WTC11 (cell line): ENCODE measurements around the gene BMPR1B. TPM values are rescaled to one million over a fixed set of nuclear protein-coding genes. Genes with fewer than 3 reads are reported as not detected.

ENCODE experiments used
- ATAC-seq: fragments of 200-7000 bp; cut with Tn5 transposase; 2 replicates; pipeline ENCODE4 v1.10.0; 2021; ENCODE audit warnings: mild to moderate bottlenecking, moderate library complexity
- CTCF ChIA-PET: fragments of 300-600 bp; sonication (Branson Sonifier 250); formaldehyde crosslinking; loops from one replicate; lab custom pipeline; 2021; ENCODE audit warnings: antibody characterized with exemption; lab: Charles Lee
- POLR2A ChIA-PET: fragments of 350-600 bp; sonication (Branson Sonifier 250); formaldehyde crosslinking; loops from one replicate; lab custom pipeline; 2021; ENCODE audit warnings: antibody characterized with exemption; lab: Charles Lee
- DNase-seq: peaks from one replicate; pipeline ENCODE4 v3.0.0; 2021; ENCODE audit warnings: low spot score
- H3K27ac Mint-ChIP-seq: 2 replicates; pipeline ENCODE4 v1.8.0; 2021; ENCODE audit warnings: mixed read lengths
- H3K27me3 Mint-ChIP-seq: 2 replicates; pipeline ENCODE4 v1.8.0; 2021; ENCODE audit warnings: low read depth, mild to moderate bottlenecking, moderate library complexity, mixed read lengths
- H3K36me3 Mint-ChIP-seq: 2 replicates; pipeline ENCODE4 v1.8.0; 2021; ENCODE audit warnings: mixed read lengths
- H3K4me1 Mint-ChIP-seq: 2 replicates; pipeline ENCODE4 v1.8.0; 2022; ENCODE audit warnings: mixed read lengths
- H3K4me3 Mint-ChIP-seq: 2 replicates; pipeline ENCODE4 v1.8.0; 2021; ENCODE audit warnings: mild to moderate bottlenecking, moderate library complexity, mixed read lengths
- H3K9me3 Mint-ChIP-seq: 2 replicates; pipeline ENCODE4 v1.8.0; 2021; ENCODE audit warnings: mixed read lengths
- ATF1 ChIP-seq: sonication (generic); formaldehyde crosslinking; IDR thresholded peaks from 2 replicates; pipeline ENCODE4 v1.8.1; 2023; ENCODE audit warnings: mild to moderate bottlenecking, moderate library complexity, missing genetic modification reagents
- CREM ChIP-seq: sonication (generic); formaldehyde crosslinking; IDR thresholded peaks from 2 replicates; pipeline ENCODE4 v1.8.1; 2022; ENCODE audit warnings: mild to moderate bottlenecking, missing genetic modification reagents, moderate library complexity
- E2F4 ChIP-seq: sonication (generic); formaldehyde crosslinking; IDR thresholded peaks from 2 replicates; pipeline ENCODE4 v1.8.1; 2022; ENCODE audit warnings: low read depth, mild to moderate bottlenecking, moderate library complexity, missing genetic modification reagents, borderline replicate concordance
- ELF4 ChIP-seq: sonication (generic); formaldehyde crosslinking; IDR thresholded peaks from 2 replicates; pipeline ENCODE4 v1.8.1; 2022; ENCODE audit warnings: low read depth, mild to moderate bottlenecking, moderate library complexity, missing genetic modification reagents
- FOXP4 ChIP-seq: sonication (generic); formaldehyde crosslinking; IDR thresholded peaks from 2 replicates; pipeline ENCODE4 v1.8.0; 2022; ENCODE audit warnings: mild to moderate bottlenecking, missing genetic modification reagents
- KAT7 ChIP-seq: sonication (generic); formaldehyde crosslinking; IDR thresholded peaks from 2 replicates; pipeline ENCODE4 v1.8.1; 2023; ENCODE audit warnings: missing genetic modification reagents, mild to moderate bottlenecking, borderline replicate concordance
- NFATC4 ChIP-seq: fragments of 250-450 bp; sonication (Bioruptor Pico); IDR thresholded peaks from 2 replicates; pipeline ENCODE4 v1.9.0; 2021; ENCODE audit warnings: mild to moderate bottlenecking
- SOX15 ChIP-seq: fragments of 250-450 bp; sonication (Bioruptor Pico); IDR thresholded peaks from 2 replicates; pipeline ENCODE4 v1.9.0; 2021; ENCODE audit warnings: mild to moderate bottlenecking
- SP1 ChIP-seq: sonication (generic); formaldehyde crosslinking; conservative IDR thresholded peaks from 2 replicates; pipeline ENCODE4 v1.8.1; 2022; ENCODE audit warnings: missing genetic modification reagents
- TP53 ChIP-seq: sonication (generic); formaldehyde crosslinking; IDR thresholded peaks from 2 replicates; pipeline ENCODE4 v1.8.1; 2023; ENCODE audit warnings: mild to moderate bottlenecking, missing genetic modification reagents
- ZNF232 ChIP-seq: sonication (generic); formaldehyde crosslinking; IDR thresholded peaks from 2 replicates; pipeline ENCODE4 v1.8.0; 2022; ENCODE audit warnings: mild to moderate bottlenecking, missing genetic modification reagents
- ZNF263 ChIP-seq: sonication (generic); formaldehyde crosslinking; IDR thresholded peaks from 2 replicates; pipeline ENCODE4 v1.8.1; 2022; ENCODE audit warnings: low read depth, mild to moderate bottlenecking, moderate library complexity, missing genetic modification reagents
- ZNF416 ChIP-seq: fragments of 250-450 bp; sonication (Bioruptor Pico); IDR thresholded peaks from 2 replicates; pipeline ENCODE4 v1.9.0; 2021; ENCODE audit warnings: mild to moderate bottlenecking, inconsistent platforms
- total RNA-seq: library from RNA; stranded (reverse); gene quantifications from 3 replicates; pipeline ENCODE4 v1.2.3, GENCODE V29; 2021
- TF ChIP-seq, protein P1 (sequence below): fragments of 250-450 bp; sonication (Bioruptor Pico); conservative IDR thresholded peaks from 2 replicates; pipeline ENCODE4 v1.9.0; 2021; ENCODE audit warnings: mild to moderate bottlenecking
- TF ChIP-seq, protein P2 (sequence below): sonication (generic); formaldehyde crosslinking; conservative IDR thresholded peaks from 2 replicates; pipeline ENCODE4 v1.8.1; 2023; ENCODE audit warnings: mild to moderate bottlenecking, low read depth, missing genetic modification reagents, moderate library complexity
- TF ChIP-seq, protein P3 (sequence below): sonication (generic); formaldehyde crosslinking; IDR thresholded peaks from 2 replicates; pipeline ENCODE4 v1.8.0; 2023; ENCODE audit warnings: mild to moderate bottlenecking, missing genetic modification reagents
- TF ChIP-seq, protein P4 (sequence below): sonication (generic); formaldehyde crosslinking; IDR thresholded peaks from 2 replicates; pipeline ENCODE4 v1.8.1; 2023; ENCODE audit warnings: mild to moderate bottlenecking, missing genetic modification reagents
- TF ChIP-seq, protein P5 (sequence below): sonication (generic); formaldehyde crosslinking; IDR thresholded peaks from 2 replicates; pipeline ENCODE4 v1.8.1; 2023; ENCODE audit warnings: mild to moderate bottlenecking, missing genetic modification reagents, borderline replicate concordance

BMPR1B gene
- total RNA-seq, 1 experiment from 2014 or later, result 0.77 TPM

DNA sequence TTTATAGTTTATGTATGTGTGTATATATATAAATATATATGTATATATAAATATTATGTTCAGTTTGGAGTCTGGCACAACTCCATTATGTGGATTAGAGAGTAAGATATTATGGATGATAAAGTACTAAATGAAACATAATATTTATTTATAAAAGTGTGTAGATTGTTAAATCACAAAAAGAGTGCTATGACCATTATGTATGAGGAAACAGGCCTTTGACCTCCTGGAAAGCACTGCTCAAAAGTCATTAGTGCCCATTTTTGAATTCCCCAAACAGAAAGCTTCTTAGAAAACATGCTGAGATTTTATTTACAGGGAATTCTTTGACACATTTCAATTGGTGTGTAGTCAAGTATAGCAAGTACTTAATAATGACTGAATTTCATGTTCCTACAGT lies 399.8 kb downstream of the BMPR1B start (continued):
- TF ChIP-seq, protein P1, sequence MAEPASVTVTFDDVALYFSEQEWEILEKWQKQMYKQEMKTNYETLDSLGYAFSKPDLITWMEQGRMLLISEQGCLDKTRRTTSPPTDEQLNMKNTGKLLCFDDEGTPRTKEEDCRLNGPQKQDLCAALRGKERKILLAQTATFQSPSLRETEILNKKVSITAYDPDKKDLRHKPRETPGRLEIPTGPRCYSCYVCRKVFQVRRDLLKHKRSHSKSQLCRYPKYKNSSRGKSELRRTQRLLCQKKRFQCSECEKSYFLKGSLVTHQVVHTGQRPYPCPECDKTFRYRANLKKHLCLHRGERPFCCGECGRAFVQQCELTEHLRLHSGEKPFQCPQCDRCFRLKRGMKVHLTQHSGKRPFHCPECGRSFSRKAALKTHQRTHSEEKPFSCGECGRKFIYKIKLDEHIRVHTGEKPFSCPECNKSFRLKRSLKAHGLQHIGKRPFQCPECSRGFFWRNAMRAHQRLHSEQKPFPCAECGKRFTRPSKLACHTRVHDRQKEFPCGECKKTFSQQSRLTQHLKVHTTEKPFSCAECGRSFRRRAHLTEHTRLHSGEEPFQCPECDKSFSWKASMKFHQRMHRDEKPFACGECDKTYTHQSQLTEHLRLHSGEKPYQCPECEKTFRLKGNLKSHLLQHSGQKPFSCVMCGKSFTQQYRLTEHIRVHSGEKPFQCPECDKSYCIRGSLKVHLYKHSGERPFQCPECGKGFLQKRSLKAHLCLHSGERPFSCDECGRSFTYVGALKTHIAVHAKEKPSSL (CRISPR knock-in tag), result no peak
- TF ChIP-seq CREM (CRISPR knock-in tag), result no peak

DNA sequence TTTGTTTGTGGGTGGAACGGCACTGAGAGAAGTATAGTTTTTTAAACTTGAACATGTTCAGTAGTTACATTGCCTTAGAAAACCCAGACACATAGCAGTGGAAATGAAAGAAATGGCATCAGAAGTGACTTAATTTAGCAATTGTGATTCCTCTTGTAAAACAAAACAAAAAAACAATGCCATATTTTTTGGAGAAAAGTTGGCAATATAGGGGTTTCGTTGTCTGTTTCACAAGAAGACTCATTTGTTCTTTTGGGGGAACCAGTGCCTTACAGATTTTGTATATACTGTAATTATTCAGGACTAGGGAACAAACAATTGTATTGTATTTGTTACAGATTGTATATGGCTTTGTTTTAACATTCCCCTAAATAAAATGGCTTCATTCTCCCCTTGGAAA lies 400.3 kb downstream of the BMPR1B start:
- TF ChIP-seq ZNF263 (CRISPR knock-in tag) (no peak), NFATC4 (no peak), ATF1 (CRISPR knock-in tag) (no peak), TP53 (no peak), KAT7 (CRISPR knock-in tag) (no peak), ZNF416 (CRISPR knock-in tag) (no peak), E2F4 (no peak), FOXP4 (no peak), SOX15 (CRISPR knock-in tag) (no peak), ZNF232 (CRISPR knock-in tag) (no peak), ELF4 (CRISPR knock-in tag) (no peak)
- TF ChIP-seq, protein P2, sequence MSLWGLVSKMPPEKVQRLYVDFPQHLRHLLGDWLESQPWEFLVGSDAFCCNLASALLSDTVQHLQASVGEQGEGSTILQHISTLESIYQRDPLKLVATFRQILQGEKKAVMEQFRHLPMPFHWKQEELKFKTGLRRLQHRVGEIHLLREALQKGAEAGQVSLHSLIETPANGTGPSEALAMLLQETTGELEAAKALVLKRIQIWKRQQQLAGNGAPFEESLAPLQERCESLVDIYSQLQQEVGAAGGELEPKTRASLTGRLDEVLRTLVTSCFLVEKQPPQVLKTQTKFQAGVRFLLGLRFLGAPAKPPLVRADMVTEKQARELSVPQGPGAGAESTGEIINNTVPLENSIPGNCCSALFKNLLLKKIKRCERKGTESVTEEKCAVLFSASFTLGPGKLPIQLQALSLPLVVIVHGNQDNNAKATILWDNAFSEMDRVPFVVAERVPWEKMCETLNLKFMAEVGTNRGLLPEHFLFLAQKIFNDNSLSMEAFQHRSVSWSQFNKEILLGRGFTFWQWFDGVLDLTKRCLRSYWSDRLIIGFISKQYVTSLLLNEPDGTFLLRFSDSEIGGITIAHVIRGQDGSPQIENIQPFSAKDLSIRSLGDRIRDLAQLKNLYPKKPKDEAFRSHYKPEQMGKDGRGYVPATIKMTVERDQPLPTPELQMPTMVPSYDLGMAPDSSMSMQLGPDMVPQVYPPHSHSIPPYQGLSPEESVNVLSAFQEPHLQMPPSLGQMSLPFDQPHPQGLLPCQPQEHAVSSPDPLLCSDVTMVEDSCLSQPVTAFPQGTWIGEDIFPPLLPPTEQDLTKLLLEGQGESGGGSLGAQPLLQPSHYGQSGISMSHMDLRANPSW (CRISPR knock-in tag), result no peak
- Mint-ChIP-seq H3K4me3 (no peak overlapping the region), H3K4me1 (peaks cover 26% of the 10 kb centered on the region), H3K9me3 (no peaks in the 10 kb centered on the region), H3K27me3 (no peaks in the 10 kb centered on the region), H3K27ac (no peak overlapping the region), H3K36me3 (no peaks in the 10 kb centered on the region)
- no peak for DNase-seq
- ATAC-seq, result no peak
- POLR2A ChIA-PET, result no interaction called here
- CTCF ChIA-PET, result no interaction called here

GRCh38 chr4:95158626-95159025 lies 400.9 kb downstream of the BMPR1B start:
- Mint-ChIP-seq H3K4me3 (no peak overlapping the region), H3K9me3 (no peaks in the 10 kb centered on the region), H3K27me3 (no peaks in the 10 kb centered on the region), H3K36me3 (no peaks in the 10 kb centered on the region), H3K4me1 (peaks cover 26% of the 10 kb centered on the region), H3K27ac (no peak overlapping the region)
- ChIA-PET CTCF (no interaction called here), POLR2A (no interaction called here)
- ATAC-seq (peak; percentile 23), DNase-seq (no peak)
- TF ChIP-seq, protein P3, sequence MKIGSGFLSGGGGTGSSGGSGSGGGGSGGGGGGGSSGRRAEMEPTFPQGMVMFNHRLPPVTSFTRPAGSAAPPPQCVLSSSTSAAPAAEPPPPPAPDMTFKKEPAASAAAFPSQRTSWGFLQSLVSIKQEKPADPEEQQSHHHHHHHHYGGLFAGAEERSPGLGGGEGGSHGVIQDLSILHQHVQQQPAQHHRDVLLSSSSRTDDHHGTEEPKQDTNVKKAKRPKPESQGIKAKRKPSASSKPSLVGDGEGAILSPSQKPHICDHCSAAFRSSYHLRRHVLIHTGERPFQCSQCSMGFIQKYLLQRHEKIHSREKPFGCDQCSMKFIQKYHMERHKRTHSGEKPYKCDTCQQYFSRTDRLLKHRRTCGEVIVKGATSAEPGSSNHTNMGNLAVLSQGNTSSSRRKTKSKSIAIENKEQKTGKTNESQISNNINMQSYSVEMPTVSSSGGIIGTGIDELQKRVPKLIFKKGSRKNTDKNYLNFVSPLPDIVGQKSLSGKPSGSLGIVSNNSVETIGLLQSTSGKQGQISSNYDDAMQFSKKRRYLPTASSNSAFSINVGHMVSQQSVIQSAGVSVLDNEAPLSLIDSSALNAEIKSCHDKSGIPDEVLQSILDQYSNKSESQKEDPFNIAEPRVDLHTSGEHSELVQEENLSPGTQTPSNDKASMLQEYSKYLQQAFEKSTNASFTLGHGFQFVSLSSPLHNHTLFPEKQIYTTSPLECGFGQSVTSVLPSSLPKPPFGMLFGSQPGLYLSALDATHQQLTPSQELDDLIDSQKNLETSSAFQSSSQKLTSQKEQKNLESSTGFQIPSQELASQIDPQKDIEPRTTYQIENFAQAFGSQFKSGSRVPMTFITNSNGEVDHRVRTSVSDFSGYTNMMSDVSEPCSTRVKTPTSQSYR (CRISPR knock-in tag), result no peak
- no peak for TF ChIP-seq SP1 (CRISPR knock-in tag)
- TF ChIP-seq, protein P4, sequence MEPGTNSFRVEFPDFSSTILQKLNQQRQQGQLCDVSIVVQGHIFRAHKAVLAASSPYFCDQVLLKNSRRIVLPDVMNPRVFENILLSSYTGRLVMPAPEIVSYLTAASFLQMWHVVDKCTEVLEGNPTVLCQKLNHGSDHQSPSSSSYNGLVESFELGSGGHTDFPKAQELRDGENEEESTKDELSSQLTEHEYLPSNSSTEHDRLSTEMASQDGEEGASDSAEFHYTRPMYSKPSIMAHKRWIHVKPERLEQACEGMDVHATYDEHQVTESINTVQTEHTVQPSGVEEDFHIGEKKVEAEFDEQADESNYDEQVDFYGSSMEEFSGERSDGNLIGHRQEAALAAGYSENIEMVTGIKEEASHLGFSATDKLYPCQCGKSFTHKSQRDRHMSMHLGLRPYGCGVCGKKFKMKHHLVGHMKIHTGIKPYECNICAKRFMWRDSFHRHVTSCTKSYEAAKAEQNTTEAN (CRISPR knock-in tag), result no peak
- TF ChIP-seq, protein P5, sequence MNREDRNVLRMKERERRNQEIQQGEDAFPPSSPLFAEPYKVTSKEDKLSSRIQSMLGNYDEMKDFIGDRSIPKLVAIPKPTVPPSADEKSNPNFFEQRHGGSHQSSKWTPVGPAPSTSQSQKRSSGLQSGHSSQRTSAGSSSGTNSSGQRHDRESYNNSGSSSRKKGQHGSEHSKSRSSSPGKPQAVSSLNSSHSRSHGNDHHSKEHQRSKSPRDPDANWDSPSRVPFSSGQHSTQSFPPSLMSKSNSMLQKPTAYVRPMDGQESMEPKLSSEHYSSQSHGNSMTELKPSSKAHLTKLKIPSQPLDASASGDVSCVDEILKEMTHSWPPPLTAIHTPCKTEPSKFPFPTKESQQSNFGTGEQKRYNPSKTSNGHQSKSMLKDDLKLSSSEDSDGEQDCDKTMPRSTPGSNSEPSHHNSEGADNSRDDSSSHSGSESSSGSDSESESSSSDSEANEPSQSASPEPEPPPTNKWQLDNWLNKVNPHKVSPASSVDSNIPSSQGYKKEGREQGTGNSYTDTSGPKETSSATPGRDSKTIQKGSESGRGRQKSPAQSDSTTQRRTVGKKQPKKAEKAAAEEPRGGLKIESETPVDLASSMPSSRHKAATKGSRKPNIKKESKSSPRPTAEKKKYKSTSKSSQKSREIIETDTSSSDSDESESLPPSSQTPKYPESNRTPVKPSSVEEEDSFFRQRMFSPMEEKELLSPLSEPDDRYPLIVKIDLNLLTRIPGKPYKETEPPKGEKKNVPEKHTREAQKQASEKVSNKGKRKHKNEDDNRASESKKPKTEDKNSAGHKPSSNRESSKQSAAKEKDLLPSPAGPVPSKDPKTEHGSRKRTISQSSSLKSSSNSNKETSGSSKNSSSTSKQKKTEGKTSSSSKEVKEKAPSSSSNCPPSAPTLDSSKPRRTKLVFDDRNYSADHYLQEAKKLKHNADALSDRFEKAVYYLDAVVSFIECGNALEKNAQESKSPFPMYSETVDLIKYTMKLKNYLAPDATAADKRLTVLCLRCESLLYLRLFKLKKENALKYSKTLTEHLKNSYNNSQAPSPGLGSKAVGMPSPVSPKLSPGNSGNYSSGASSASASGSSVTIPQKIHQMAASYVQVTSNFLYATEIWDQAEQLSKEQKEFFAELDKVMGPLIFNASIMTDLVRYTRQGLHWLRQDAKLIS (CRISPR knock-in tag), result no peak
